Neuronal stem cell (in vitro differentiated cells): ENCODE measurements around the gene IFNA4. TPM values are rescaled to one million over a fixed set of nuclear protein-coding genes. Genes with fewer than 3 reads are reported as not detected.
"Not testable (repeated sequence)": the region's sequence is repeated elsewhere in the genome, so short reads cannot be mapped to it uniquely, and the experiment has no call there.

Source experiments
- DNase-seq: peaks from one replicate; pipeline ENCODE4 v3.0.0-alpha.2; 2013; ENCODE audit warnings: low spot score
- H2AFZ ChIP-seq: one replicate; pipeline ENCODE4 v1.6.1; 2013; ENCODE audit warnings: mild to moderate bottlenecking, low read length, inconsistent platforms
- H2AK5ac ChIP-seq: 2 replicates; pipeline ENCODE4 v1.6.1; 2013; ENCODE audit warnings: low read depth, mild to moderate bottlenecking, inconsistent platforms, low read length, moderate library complexity, mixed read lengths
- H2BK120ac ChIP-seq: 2 replicates; pipeline ENCODE4 v1.6.1; 2013; ENCODE audit warnings: low read depth, mild to moderate bottlenecking, inconsistent platforms, low read length, moderate library complexity, mixed read lengths
- H2BK12ac ChIP-seq: one replicate; pipeline ENCODE4 v1.6.1; 2013; ENCODE audit warnings: low read length, inconsistent platforms
- H2BK15ac ChIP-seq: 2 replicates; pipeline ENCODE4 v1.6.1; 2013; ENCODE audit warnings: mild to moderate bottlenecking, low read length, inconsistent platforms, mixed read lengths
- H2BK5ac ChIP-seq: one replicate; pipeline ENCODE4 v1.6.1; 2013; ENCODE audit warnings: inconsistent platforms, mild to moderate bottlenecking, low read length, moderate library complexity
- H3K14ac ChIP-seq: one replicate; pipeline ENCODE4 v1.6.1; 2013; ENCODE audit warnings: low read length, inconsistent platforms
- H3K18ac ChIP-seq: 2 replicates; pipeline ENCODE4 v1.6.1; 2013; ENCODE audit warnings: low read length, inconsistent platforms
- H3K23ac ChIP-seq: 2 replicates; pipeline ENCODE4 v1.6.1; 2013; ENCODE audit warnings: low read depth, mild to moderate bottlenecking, mixed read lengths, low read length, inconsistent platforms; ENCODE audit not compliant: poor library complexity
- H3K27ac ChIP-seq: replicated peaks from 3 replicates; pipeline ENCODE4 v1.5.1; 2013; ENCODE audit warnings: low read length, inconsistent platforms
- H3K27me3 ChIP-seq, 3 experiments: 2 replicates each; pipeline ENCODE4 v1.6.1; 2013; ENCODE audit warnings: low read length in 3 of 3, mild to moderate bottlenecking in 2 of 3, inconsistent platforms in 1 of 3, low read depth in 1 of 3, mixed read lengths in 1 of 3, moderate library complexity in 1 of 3; ENCODE audit not compliant: control insufficient read depth in 3 of 3, insufficient read depth in 3 of 3
- H3K36me3 ChIP-seq, 2 donors: replicated peaks in 1 of 2; 2 replicates each; pipeline ENCODE4 v1.6.1; 2013; ENCODE audit warnings: low read length in 2 of 2; ENCODE audit not compliant: control insufficient read depth in 2 of 2, insufficient read depth in 2 of 2
- H3K4ac ChIP-seq: 2 replicates; pipeline ENCODE4 v1.6.1; 2013; ENCODE audit warnings: inconsistent platforms, mild to moderate bottlenecking, low read length, moderate library complexity
- H3K4me1 ChIP-seq, 2 donors: 1 replicate in 1 of 2; 2 replicates in 1 of 2; pipeline ENCODE4 v1.6.1; 2013; ENCODE audit warnings: low read length in 2 of 2, low read depth in 1 of 2; ENCODE audit not compliant: control insufficient read depth in 2 of 2, insufficient read depth in 1 of 2
- H3K4me2 ChIP-seq: one replicate; pipeline ENCODE4 v1.6.1; 2013; ENCODE audit warnings: mild to moderate bottlenecking, low read length, inconsistent platforms; ENCODE audit not compliant: insufficient read depth, poor library complexity, severe bottlenecking
- H3K4me3 ChIP-seq, 2 donors: 2 replicates each; pipeline ENCODE4 v1.5.1; 2013; ENCODE audit warnings: low read length in 2 of 2, mild to moderate bottlenecking in 2 of 2, inconsistent platforms in 1 of 2, moderate library complexity in 1 of 2
- H3K79me1 ChIP-seq: one replicate; pipeline ENCODE4 v1.6.1; 2013; ENCODE audit warnings: low read depth, mild to moderate bottlenecking, inconsistent platforms, low read length, moderate library complexity
- H3K9ac ChIP-seq: one replicate; pipeline ENCODE4 v1.6.1; 2013; ENCODE audit warnings: mild to moderate bottlenecking, low read depth, low read length, inconsistent platforms; ENCODE audit not compliant: poor library complexity
- H3K9me3 ChIP-seq, 2 donors: replicated peaks in 1 of 2; 2 replicates each; pipeline versions ENCODE3 to v1.6.1; 2013; ENCODE audit warnings: low read length in 2 of 2, mild to moderate bottlenecking in 2 of 2, inconsistent platforms in 1 of 2, low read depth in 1 of 2, mixed read lengths in 1 of 2, moderate library complexity in 1 of 2; ENCODE audit not compliant: control insufficient read depth in 2 of 2, insufficient read depth in 1 of 2
- H4K8ac ChIP-seq: one replicate; pipeline ENCODE4 v1.6.1; 2013; ENCODE audit warnings: low read depth, mild to moderate bottlenecking, inconsistent platforms, low read length, moderate library complexity
- H4K91ac ChIP-seq: one replicate; pipeline ENCODE4 v1.6.1; 2013; ENCODE audit warnings: low read length, low read depth, mild to moderate bottlenecking, inconsistent platforms; ENCODE audit not compliant: poor library complexity
- WGBS, 2 donors: extraction: QIAGEN DNeasy Blood & Tissue Kit; methylation state at CpG; one replicate each; pipeline ENCODE4 v1.1.7; 2013; ENCODE audit warnings: missing lambda C conversion rate in 2 of 2, mixed read lengths in 1 of 2; ENCODE audit not compliant: insufficient read length in 2 of 2, insufficient replicate concordance in 1 of 2; ENCODE audit errors: extremely low coverage in 2 of 2; 5-methylcytosine and 5-hydroxymethylcytosine counted together
- polyA plus RNA-seq, 2 experiments: library from polyadenylated mRNA; stranded (reverse); fragments of 200-250 nt; gene quantifications; one replicate each; pipeline ENCODE4 v1.2.3, GENCODE V29; 2013

The IFNA4 gene
- polyA plus RNA-seq (2013, experiment 1 of 2), result not detected
- polyA plus RNA-seq (2013, experiment 2 of 2), result not detected

DNA sequence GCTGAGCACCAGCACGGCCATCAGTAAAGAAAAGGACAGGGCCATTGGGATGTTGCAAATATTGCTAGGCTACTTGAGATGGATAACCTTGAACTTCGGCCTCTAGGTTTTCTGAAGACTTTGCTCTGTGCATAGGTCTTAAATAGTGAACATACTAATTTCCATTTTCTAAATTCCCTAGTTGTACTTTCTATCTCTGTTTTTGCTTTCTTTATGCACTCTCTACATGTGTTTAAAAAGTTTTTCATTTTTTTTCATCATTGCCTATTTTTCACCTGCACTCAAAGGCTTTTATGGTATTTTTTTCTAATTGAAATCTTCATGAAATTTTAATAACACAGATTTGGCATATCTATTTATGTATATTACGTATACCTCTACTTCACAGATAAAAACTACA lies at the start of gene IFNA4:
IFNA4 (minus strand) TSS at position 101 of the 400 bp plus-strand sequence; CDS start at position 45, 56 bp downstream.
- not testable (repeated sequence) for H4K91ac ChIP-seq, H3K9me3 ChIP-seq
- no CpG with 5 or more reads among the region's 3 CpGs for WGBS, 2 donors

DNA sequence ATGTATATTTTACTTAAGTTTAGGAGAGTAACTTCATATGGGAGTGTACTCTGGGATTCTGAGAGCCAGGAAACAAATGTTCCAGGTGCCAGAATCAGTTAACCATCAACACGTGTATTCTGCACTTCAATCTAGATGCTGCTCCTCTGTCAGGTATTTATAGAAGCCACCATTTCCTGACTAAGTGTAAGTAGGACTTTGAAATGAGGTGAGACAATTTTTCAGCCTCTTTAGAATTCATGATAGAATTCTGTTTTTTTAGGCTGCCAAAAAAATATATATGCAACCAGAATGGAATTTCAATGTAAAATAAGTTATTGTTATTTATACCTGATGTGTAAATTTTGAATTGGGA lies 49.0 kb upstream of the IFNA4 start:
- H3K23ac ChIP-seq, H3K4me3 ChIP-seq, H2BK120ac ChIP-seq, H4K91ac ChIP-seq, H3K36me3 ChIP-seq, H3K14ac ChIP-seq, H3K18ac ChIP-seq, H3K4me1 ChIP-seq, H2BK12ac ChIP-seq, H4K8ac ChIP-seq, H3K27ac ChIP-seq, H3K27me3 ChIP-seq, H2AFZ ChIP-seq, H3K4me2 ChIP-seq, H2AK5ac ChIP-seq, H2BK5ac ChIP-seq, H3K9me3 ChIP-seq, H3K4ac ChIP-seq, H3K9ac ChIP-seq, H3K79me1 ChIP-seq, DNase-seq, H2BK15ac ChIP-seq: not testable (repeated sequence)
- WGBS, 2 donors, result no CpG with 5 or more reads among the region's 1 CpG

More for the DNA sequence above, at the start of gene IFNA4:
- H3K36me3 ChIP-seq, H2AK5ac ChIP-seq, H3K4me2 ChIP-seq, H4K8ac ChIP-seq, H2BK120ac ChIP-seq, H3K4ac ChIP-seq, H3K23ac ChIP-seq, DNase-seq, H2BK5ac ChIP-seq, H3K18ac ChIP-seq, H3K4me1 ChIP-seq, H3K4me3 ChIP-seq, H2BK12ac ChIP-seq, H3K79me1 ChIP-seq, H3K9ac ChIP-seq, H3K14ac ChIP-seq, H2BK15ac ChIP-seq, H3K27ac ChIP-seq, H3K27me3 ChIP-seq, H2AFZ ChIP-seq: not testable (repeated sequence)

DNA sequence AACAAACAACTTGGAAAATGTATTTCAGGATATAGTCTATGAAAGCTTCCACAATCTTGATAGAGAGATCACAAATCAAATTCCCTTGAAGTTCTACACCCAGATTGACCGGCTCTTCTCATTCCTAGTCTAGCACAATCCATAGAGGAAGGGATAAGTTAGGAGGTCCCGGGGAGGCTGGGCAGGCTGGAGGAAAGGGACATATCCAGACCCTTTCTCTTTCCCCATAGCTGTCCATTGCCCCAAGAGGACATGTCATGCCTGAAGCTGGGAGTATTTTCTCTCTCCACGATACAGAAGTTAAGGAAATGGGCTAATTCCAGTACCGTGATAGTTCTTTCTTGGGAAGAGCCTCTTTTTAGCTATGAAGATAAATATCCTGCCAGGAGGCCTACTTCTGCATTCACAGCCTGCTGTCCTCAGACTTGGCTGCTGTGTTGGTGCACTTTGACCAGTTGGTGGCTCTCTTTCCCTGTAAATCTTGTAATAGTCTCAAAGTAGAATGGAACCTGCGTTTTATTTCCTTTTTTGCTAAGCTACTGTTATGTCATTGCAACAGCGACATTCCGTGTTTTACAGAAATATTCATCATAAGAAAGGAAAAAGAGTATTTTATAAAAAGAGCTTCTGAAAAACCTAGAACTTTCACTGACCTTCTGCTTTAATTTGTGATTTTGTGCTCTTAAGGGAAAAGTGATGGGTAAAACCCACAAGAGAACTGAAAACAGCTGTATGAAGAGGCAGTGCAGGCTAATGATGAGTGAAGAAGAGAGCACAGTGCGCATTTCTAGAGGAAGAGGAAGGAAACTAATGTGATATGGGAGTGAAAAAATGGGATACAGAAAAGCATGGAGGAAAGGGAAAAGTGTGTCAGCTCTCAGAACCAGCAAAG lies 48.3 kb upstream of the IFNA4 start:
- WGBS, 2 donors, result no CpG with 5 or more reads among the region's 8 CpGs
- peak; percentile 20 for DNase-seq
- not testable (repeated sequence) for H3K27ac ChIP-seq, H3K4me3 ChIP-seq, H2BK12ac ChIP-seq, H3K18ac ChIP-seq, H2BK120ac ChIP-seq, H2AFZ ChIP-seq, H3K14ac ChIP-seq, H3K79me1 ChIP-seq, H3K9ac ChIP-seq, H3K27me3 ChIP-seq, H3K4me1 ChIP-seq, H2BK15ac ChIP-seq, H4K8ac ChIP-seq, H2AK5ac ChIP-seq, H3K4me2 ChIP-seq, H3K23ac ChIP-seq, H4K91ac ChIP-seq, H2BK5ac ChIP-seq, H3K9me3 ChIP-seq, H3K4ac ChIP-seq, H3K36me3 ChIP-seq

DNA sequence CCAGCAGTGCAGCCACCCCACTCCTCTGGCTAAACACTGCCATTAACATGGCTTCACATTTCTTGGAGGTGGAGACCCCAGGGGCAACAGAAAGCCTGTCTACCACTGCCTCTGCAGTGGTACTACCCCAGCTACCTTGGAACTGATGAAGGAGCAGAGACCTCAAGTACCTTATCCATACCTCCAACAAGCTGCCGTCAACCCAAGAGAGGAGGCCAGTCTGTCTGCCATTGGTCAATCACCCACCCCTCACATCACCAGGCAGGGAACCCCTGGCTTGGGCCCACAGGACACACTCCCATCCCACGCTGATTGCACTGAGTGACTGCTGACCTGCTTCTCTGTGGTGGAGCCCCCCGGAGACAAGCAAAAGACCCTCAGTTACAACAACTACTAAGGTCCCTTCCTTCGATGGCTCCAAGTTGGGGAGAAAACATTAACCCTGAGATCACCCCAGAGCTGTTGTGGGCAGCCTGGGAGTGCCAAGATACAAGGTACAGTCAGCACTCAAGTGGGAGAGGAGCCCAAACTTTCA lies 46.8 kb upstream of the IFNA4 start:
- Histone ChIP-seq H2BK5ac (no peak overlapping the region), H3K79me1 (no peaks in the 10 kb centered on the region), H3K9me3 (no peaks in the 10 kb centered on the region), H3K4me1 (no peaks in the 10 kb centered on the region), H2BK120ac (no peak overlapping the region), H3K4me3 (peak overlapping the region in 1 of 2 donors; percentile 46), H3K27ac (no peak overlapping the region), H2AK5ac (no peak overlapping the region), H3K36me3 (no peaks in the 10 kb centered on the region), H4K8ac (no peak overlapping the region), H2AFZ (no peak overlapping the region), H3K9ac (no peak overlapping the region), H2BK15ac (no peak overlapping the region), H3K27me3 (no peaks in the 10 kb centered on the region), H2BK12ac (no peak overlapping the region), H3K4ac (no peak overlapping the region), H3K18ac (peak overlapping the region; percentile 57), H3K4me2 (no peak overlapping the region), H3K14ac (no peak overlapping the region), H3K23ac (no peak overlapping the region), H4K91ac (no peak overlapping the region)
- no peak for DNase-seq
- no CpG with 5 or more reads among the region's 4 CpGs for WGBS, 2 donors
